Sigmoid colon (tissue), 7 donors: ENCODE measurements around the gene ABCC1. TPM values are rescaled to one million over a fixed set of nuclear protein-coding genes. Genes with fewer than 3 reads are reported as not detected.
"Not testable (repeated sequence)": the region's sequence is repeated elsewhere in the genome, so short reads cannot be mapped to it uniquely, and the experiment has no call there.

Experiments
- DNase-seq: peaks from one replicate; pipeline ENCODE4 v3.0.0-alpha.2; 2019
- H3K27ac ChIP-seq, 4 donors: fragments of 200-600 bp; sonication (generic); one replicate each; pipeline ENCODE4 v1.5.1; 2016 to 2019; ENCODE audit warnings: mild to moderate bottlenecking in 1 of 4
- H3K27me3 ChIP-seq, 3 donors: fragments of 200-600 bp; sonication (generic); one replicate each; pipeline ENCODE4 v1.5.1; 2019; ENCODE audit warnings: mild to moderate bottlenecking in 1 of 3
- H3K36me3 ChIP-seq, 4 donors: fragments of 200-600 bp; sonication (generic); one replicate each; pipeline ENCODE4 v1.5.1; 2016 to 2019
- H3K4me1 ChIP-seq, 4 donors: fragments of 200-600 bp; sonication (generic); one replicate each; pipeline ENCODE4 v1.5.1; 2017 to 2019
- H3K4me3 ChIP-seq, 4 donors: fragments of 200-600 bp; sonication (generic); one replicate each; pipeline ENCODE4 v1.5.1; 2017 to 2019; ENCODE audit warnings: mild to moderate bottlenecking in 2 of 4, moderate library complexity in 1 of 4
- H3K9me3 ChIP-seq, 4 donors: fragments of 200-600 bp in 3 of 4; sonication (generic) in 3 of 4; one replicate each; pipeline versions ENCODE4 v1.5.1 to v1.6.1; 2013 to 2019
- EP300 ChIP-seq, 4 donors: sonication (generic); formaldehyde crosslinking; IDR thresholded peaks; one replicate each; pipeline ENCODE4 v1.6.1; 2017; ENCODE audit warnings: antibody characterized with exemption in 4 of 4
- POLR2A ChIP-seq, 2 donors: fragments of 450-650 bp; IDR thresholded peaks; one replicate each; pipeline ENCODE4 v1.6.1; 2016; ENCODE audit warnings: antibody characterized with exemption in 2 of 2, mild to moderate bottlenecking in 2 of 2, moderate library complexity in 2 of 2
- POLR2AphosphoS5 ChIP-seq, 4 donors: sonication (generic); formaldehyde crosslinking; IDR thresholded peaks; one replicate each; pipeline ENCODE4 v1.6.1; 2017; ENCODE audit warnings: antibody characterized with exemption in 4 of 4
- WGBS, 2 donors: extraction: QIAGEN DNeasy Blood & Tissue Kit; methylation state at CpG; one replicate each; pipeline ENCODE4 v1.1.7; 2013; 5-methylcytosine and 5-hydroxymethylcytosine counted together
- intact Hi-C: fragments of 100-400 bp; cut with DNase I; formaldehyde crosslinking; loops from one replicate; pipeline ENCODE4 v1.15.1; 2023
- polyA plus RNA-seq, 3 donors: library from polyadenylated mRNA; stranded (reverse); fragments of 200-250 nt; gene quantifications; one replicate each; pipeline ENCODE4 v1.2.3, GENCODE V29; 2013
- total RNA-seq, 4 donors: library from RNA; depleted of rRNA; stranded (reverse); fragments of >200 nt; gene quantifications; one replicate each; pipeline ENCODE4 v1.1.0, GENCODE V29; 2016
- TF ChIP-seq, protein P1 (sequence below), 4 experiments: fragments of 450-650 bp in 3 of 4; fragments of 200-600 bp in 1 of 4; IDR thresholded peaks; one replicate each; pipeline ENCODE4 v1.5.1; 2016 to 2019; ENCODE audit warnings: antibody characterized with exemption in 4 of 4, mild to moderate bottlenecking in 3 of 4, moderate library complexity in 2 of 4
- donor health status: healthy with polysubstance abuse.
- donor health status: Bipolar disorder and iron deficiency.
- donor health status: healthy.

The ABCC1 gene
- total and polyA plus RNA-seq, 7 donors = 1.8 to 51.8 (median 22.5) TPM

DNA sequence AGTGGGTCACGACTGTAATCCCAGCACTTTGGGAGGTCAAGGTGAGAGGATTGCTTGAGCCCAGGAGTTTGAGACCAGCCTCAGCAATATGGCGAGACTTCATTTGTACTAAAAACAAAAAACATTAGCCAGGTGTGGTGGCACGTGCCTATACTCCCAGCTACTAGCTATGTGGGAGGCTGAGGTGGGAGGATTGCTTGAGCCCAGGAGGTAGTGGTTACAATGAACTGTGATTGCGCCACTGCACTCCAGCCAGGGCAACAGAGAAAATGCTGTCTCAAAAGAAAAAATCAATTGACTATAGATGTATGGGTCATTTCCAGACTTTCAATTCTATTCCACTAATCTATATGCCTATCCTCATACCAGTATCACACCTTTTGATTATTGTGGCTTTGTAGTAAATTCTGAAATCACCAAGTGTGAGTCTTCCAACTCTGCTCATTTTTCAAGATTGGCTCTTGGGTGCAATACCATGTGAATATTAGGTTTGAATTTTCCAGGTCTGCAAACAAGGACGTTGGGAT, 33.8 kb upstream of the ABCC1 start:
- DNase-seq = no peak
- 80 to 89% methylated on average over 5 of the region's 5 CpGs for WGBS, 2 donors
- Histone ChIP-seq H3K27me3 (no peaks in the 10 kb centered on the region), H3K36me3 (no peaks in the 10 kb centered on the region), H3K9me3 (no peaks in the 10 kb centered on the region), H3K4me3 (no peak overlapping the region), H3K4me1 (no peaks in the 10 kb centered on the region), H3K27ac (no peak overlapping the region)
- TF ChIP-seq POLR2A (IDR thresholded peaks at IDR 0.05) (no peak), EP300 (IDR thresholded peaks at IDR 0.05) (no peak), POLR2AphosphoS5 (IDR thresholded peaks at IDR 0.05) (no peak)
- TF ChIP-seq, protein P1, sequence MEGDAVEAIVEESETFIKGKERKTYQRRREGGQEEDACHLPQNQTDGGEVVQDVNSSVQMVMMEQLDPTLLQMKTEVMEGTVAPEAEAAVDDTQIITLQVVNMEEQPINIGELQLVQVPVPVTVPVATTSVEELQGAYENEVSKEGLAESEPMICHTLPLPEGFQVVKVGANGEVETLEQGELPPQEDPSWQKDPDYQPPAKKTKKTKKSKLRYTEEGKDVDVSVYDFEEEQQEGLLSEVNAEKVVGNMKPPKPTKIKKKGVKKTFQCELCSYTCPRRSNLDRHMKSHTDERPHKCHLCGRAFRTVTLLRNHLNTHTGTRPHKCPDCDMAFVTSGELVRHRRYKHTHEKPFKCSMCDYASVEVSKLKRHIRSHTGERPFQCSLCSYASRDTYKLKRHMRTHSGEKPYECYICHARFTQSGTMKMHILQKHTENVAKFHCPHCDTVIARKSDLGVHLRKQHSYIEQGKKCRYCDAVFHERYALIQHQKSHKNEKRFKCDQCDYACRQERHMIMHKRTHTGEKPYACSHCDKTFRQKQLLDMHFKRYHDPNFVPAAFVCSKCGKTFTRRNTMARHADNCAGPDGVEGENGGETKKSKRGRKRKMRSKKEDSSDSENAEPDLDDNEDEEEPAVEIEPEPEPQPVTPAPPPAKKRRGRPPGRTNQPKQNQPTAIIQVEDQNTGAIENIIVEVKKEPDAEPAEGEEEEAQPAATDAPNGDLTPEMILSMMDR (IDR thresholded peaks at IDR 0.05) = no peak
- intact Hi-C loops = no loop called here

DNA sequence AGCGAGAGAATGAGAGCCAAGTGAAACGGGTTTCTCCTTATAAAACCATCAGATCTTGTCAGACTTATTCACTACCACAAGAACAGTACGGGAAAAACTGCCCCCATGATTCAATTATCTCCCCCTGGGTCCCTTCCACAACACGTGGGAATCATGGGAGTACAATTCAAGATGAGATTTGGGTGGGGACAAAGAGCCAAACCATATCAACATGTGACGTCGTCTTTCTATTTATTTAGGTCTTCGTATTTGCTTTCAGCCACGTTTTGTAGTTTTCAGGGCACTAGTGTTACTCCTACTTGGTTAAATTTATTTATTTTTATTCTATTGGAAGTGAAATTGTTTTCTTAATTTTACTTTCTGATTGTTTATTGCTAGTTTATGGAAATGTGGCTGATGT, 33.1 kb upstream of the ABCC1 start:
- intact Hi-C loops = no loop called here
- no peak for DNase-seq
- WGBS, 2 donors = 85 to 89% methylated on average over 8 of the region's 8 CpGs

DNA sequence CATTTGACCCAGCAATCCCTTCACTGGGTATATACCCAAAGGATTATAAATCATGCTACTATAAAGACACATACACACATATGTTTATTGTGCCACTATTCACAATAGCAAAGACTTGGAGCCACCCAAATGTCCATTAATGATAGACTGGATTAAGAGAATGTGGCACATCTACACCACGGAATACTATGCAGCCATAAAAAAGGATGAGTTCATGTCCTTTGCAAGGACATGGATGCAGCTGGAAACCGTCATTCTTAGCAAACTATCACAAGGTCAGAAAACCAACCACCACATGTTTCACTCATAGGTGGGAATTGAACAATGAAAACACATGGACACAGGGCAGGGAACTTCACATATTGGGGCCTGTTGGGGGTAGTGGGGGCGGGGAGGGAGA, 31.1 kb upstream of the ABCC1 start:
- DNase-seq, intact Hi-C loops: not testable (repeated sequence)

More for the DNA sequence above, 33.1 kb upstream of the ABCC1 start:
- Histone ChIP-seq H3K9me3 (no peaks in the 10 kb centered on the region), H3K36me3 (no peaks in the 10 kb centered on the region), H3K27ac (no peak overlapping the region), H3K4me3 (no peak overlapping the region), H3K4me1 (no peaks in the 10 kb centered on the region), H3K27me3 (no peaks in the 10 kb centered on the region)
- TF ChIP-seq, protein P1 (IDR thresholded peaks at IDR 0.05) = no peak
- TF ChIP-seq EP300 (IDR thresholded peaks at IDR 0.05) (no peak), POLR2AphosphoS5 (IDR thresholded peaks at IDR 0.05) (no peak)

DNA sequence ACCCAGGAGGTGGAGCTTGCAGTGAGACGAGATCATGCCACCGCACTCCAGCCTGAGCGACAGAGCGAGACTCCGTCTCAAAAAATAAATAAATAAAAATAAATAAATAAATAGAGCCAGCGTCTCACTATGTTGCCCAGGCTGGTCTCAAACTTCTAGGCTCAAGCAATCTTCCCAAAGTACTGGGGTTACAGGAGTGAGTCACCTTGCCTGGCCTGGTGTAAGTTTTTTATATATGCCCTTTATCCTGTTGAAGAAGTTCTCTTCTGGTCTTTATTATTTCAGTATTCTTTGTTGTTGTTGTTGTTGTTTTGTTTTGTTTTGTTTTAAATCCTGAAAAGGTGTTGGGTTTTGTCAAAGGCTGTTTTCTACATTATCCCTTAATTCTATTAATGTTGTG, 30.1 kb upstream of the ABCC1 start:
- intact Hi-C loops = no loop called here
- Histone ChIP-seq H3K36me3 (no peaks in the 10 kb centered on the region), H3K27ac (no peak overlapping the region), H3K4me3 (no peak overlapping the region), H3K27me3 (no peaks in the 10 kb centered on the region), H3K9me3 (no peaks in the 10 kb centered on the region), H3K4me1 (no peaks in the 10 kb centered on the region)
- WGBS, 2 donors = 95 to 96% methylated on average over 6 of the region's 6 CpGs
- TF ChIP-seq, protein P1 (IDR thresholded peaks at IDR 0.05) = no peak
- no peak for TF ChIP-seq POLR2AphosphoS5 (IDR thresholded peaks at IDR 0.05)
- TF ChIP-seq POLR2A (IDR thresholded peaks at IDR 0.05) = no peak
- no peak for TF ChIP-seq EP300 (IDR thresholded peaks at IDR 0.05)
- DNase-seq = no peak

More for the DNA sequence above, 31.1 kb upstream of the ABCC1 start:
- H3K9me3 ChIP-seq, H3K4me1 ChIP-seq, H3K27ac ChIP-seq, H3K27me3 ChIP-seq, H3K4me3 ChIP-seq, H3K36me3 ChIP-seq: not testable (repeated sequence)
- WGBS, 2 donors = 89 to 92% methylated on average over 3 of the region's 3 CpGs

DNA sequence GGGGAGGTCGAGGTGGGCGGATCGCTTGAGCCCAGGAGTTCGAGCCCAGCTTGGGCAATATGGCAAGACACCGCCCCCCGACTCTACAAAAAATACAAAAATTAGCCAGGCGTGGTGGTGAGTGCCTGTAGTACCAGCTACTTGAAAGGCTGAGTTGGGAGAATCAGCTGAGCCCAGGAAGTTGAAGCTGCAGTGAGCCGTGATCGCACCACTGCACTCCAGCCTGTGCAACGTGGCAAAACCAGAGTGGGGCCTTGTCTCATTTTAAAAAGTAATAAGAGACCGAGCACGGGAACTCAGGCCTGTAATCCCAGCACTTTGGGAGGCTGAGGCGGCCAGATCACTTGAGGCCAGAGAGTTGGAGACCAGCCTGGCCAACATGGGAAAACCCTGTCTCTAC, 24.4 kb upstream of the ABCC1 start:
- H3K27ac ChIP-seq = no peak overlapping the region
- no peaks in the 10 kb centered on the region for H3K9me3 ChIP-seq
- TF ChIP-seq POLR2A (IDR thresholded peaks at IDR 0.05) = no peak
- TF ChIP-seq, protein P1 (IDR thresholded peaks at IDR 0.05) = no peak
- no peak for TF ChIP-seq POLR2AphosphoS5 (IDR thresholded peaks at IDR 0.05)
- no peak for TF ChIP-seq EP300 (IDR thresholded peaks at IDR 0.05)
- no peaks in the 10 kb centered on the region for H3K4me1 ChIP-seq
- intact Hi-C loops = no loop called here
- no peaks in the 10 kb centered on the region for H3K36me3 ChIP-seq
- H3K4me3 ChIP-seq = no peak overlapping the region
- WGBS, 2 donors = 91 to 94% methylated on average over 13 of the region's 13 CpGs
- DNase-seq = no peak
- H3K27me3 ChIP-seq = no peaks in the 10 kb centered on the region
